Thyroid gland (tissue), 4 donors: ENCODE data around the gene INKA2.

Experiments used
- POLR2A ChIP-seq, 2 donors: fragments of 450-650 bp; IDR thresholded peaks; one replicate each; pipeline ENCODE4 v1.6.1; 2017; ENCODE audit warnings: antibody characterized with exemption in 2 of 2, mild to moderate bottlenecking in 2 of 2, moderate library complexity in 1 of 2
- TF ChIP-seq, protein P1 (sequence below), 6 experiments: fragments of 200-600 bp in 3 of 6; fragments of 450-650 bp in 3 of 6; sonication (generic) in 3 of 6; IDR thresholded peaks; one replicate each; pipeline ENCODE4 v1.5.1; 2016 to 2019; ENCODE audit warnings: antibody characterized with exemption in 6 of 6, mild to moderate bottlenecking in 2 of 6, inconsistent platforms in 1 of 6, moderate library complexity in 1 of 6

DNA sequence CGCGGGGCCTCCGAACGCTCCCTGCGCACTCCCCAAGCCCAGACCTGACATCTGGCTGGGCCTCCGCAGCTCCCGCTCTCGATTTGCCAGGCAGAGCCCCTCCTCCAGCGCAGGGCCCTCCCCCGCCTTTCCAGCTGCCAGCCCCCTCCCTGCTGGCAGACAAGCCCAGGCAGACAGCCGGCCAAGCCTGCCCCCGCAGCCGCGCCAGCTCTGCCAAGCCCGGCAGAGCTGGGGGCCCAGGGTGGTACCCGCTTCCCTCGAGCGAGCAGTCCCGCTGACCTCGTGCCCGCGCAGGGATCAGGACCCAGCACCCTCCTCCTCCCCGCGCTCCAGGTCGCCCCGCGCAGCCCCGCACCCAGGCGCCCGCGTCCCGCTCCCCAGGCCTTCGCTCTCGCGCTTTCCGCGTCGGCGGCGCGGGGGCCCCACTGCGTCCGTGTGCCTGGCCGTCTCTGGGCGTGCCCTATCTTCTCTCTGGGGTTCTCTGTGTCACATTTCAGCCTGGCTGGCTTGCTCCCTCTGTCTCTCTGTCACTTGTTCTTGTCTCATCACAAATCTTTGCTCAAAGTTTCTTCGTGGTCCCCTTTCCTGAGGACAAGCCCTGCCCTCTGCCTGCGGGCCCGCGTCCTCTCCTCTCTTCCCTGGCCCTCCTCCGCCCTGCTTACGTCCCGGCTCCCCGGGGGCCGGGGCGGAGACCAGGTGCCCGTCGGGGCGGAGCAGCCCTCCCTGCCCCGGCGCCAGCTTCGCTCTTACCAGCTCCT lies 580 bp downstream of the INKA2 start:
- TF ChIP-seq, protein P1, sequence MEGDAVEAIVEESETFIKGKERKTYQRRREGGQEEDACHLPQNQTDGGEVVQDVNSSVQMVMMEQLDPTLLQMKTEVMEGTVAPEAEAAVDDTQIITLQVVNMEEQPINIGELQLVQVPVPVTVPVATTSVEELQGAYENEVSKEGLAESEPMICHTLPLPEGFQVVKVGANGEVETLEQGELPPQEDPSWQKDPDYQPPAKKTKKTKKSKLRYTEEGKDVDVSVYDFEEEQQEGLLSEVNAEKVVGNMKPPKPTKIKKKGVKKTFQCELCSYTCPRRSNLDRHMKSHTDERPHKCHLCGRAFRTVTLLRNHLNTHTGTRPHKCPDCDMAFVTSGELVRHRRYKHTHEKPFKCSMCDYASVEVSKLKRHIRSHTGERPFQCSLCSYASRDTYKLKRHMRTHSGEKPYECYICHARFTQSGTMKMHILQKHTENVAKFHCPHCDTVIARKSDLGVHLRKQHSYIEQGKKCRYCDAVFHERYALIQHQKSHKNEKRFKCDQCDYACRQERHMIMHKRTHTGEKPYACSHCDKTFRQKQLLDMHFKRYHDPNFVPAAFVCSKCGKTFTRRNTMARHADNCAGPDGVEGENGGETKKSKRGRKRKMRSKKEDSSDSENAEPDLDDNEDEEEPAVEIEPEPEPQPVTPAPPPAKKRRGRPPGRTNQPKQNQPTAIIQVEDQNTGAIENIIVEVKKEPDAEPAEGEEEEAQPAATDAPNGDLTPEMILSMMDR (IDR thresholded peaks at IDR 0.05): no peak
- no peak for TF ChIP-seq POLR2A (IDR thresholded peaks at IDR 0.05)
